Measurements from ENCODE around the gene SF3A2. TPM values are rescaled to one million over a fixed set of nuclear protein-coding genes. Genes with fewer than 3 reads are reported as not detected.

SF3A2 gene
- total and polyA plus RNA-seq, 2 donors (not counting 3 experiments of a cell fraction or from before 2014, with no cell fraction given), result 21.5 to 164 TPM

- CTCF ChIA-PET, result interaction anchor here (1.1 to 4.8 kb wide), 5 partner anchors 16 to 82 kb away, joined by 3 to 40 read pairs (median 17); no protein-coding TSS in a partner anchor
- Histone ChIP-seq H3K4me2 (ENCODE audit: insufficient read depth, low read length) (peak overlapping the region; percentile 93), H3K4me3 (replicated peaks in 1 of 3; ENCODE audit: insufficient read depth in 1 of 3, low read depth in 1 of 3, low read length in 3 of 3) (peak overlapping the region in 2 of 3 experiments; percentile 56 to 64), H4K20me1 (replicated peaks; ENCODE audit: control insufficient read depth, extremely low read depth, insufficient read depth, low read length) (no peaks in the 10 kb centered on the region), H2AFZ (ENCODE audit: low read depth, low read length) (no peak overlapping the region), H3K27me3 (ENCODE audit: control insufficient read depth in 2 of 2, insufficient read depth in 2 of 2, low read length in 2 of 2) (no peaks in the 10 kb centered on the region), H3K9me1 (replicated peaks; ENCODE audit: control insufficient read depth, extremely low read depth, insufficient read depth, low read length) (no peaks in the 10 kb centered on the region), H3K4me1 (ENCODE audit: control insufficient read depth, extremely low read depth, insufficient read depth, low read length) (peaks cover 45% of the 10 kb centered on the region), H3K9ac (replicated peaks; ENCODE audit: extremely low read depth, insufficient read depth, low read length) (no peak overlapping the region), H3K36me3 (ENCODE audit: control insufficient read depth in 2 of 2, extremely low read depth in 1 of 2, insufficient read depth in 2 of 2, low read length in 2 of 2) (peaks cover 0 to 11% of the 10 kb centered on the region in 2 experiments), H3K27ac (ENCODE audit: insufficient read depth, low read depth, low read length) (no peak overlapping the region), H3K79me2 (ENCODE audit: control insufficient read depth, insufficient read depth, low read length) (peaks cover 82% of the 10 kb centered on the region), H3K9me3 (replicated peaks; ENCODE audit: control insufficient read depth, insufficient read depth, low read length) (no peaks in the 10 kb centered on the region)
- no TSS peak for BruUV-seq (replicated peaks)
- no peak for TF ChIP-seq POLR2AphosphoS5 (IDR thresholded peaks at IDR 0.05; ENCODE audit: insufficient read depth, low read depth, low read length)
- TF ChIP-seq CTCF (IDR thresholded peaks at IDR 0.05; ENCODE audit: extremely low read depth in 1 of 2, insufficient read depth in 1 of 2, low read depth in 1 of 2, low read length in 2 of 2), result no peak
- TF ChIP-seq POLR2A (IDR thresholded peaks at IDR 0.05; ENCODE audit: low read depth, low read length), result no peak
- no peak for TF ChIP-seq EZH2 (IDR thresholded peaks at IDR 0.05; ENCODE audit: borderline replicate concordance, low read depth, low read length, severe bottlenecking)
- TF ChIP-seq MYC (IDR thresholded peaks at IDR 0.05; ENCODE audit: low read depth, low read length), result no peak
- TF ChIP-seq FOS (IDR thresholded peaks at IDR 0.05; ENCODE audit: borderline replicate concordance, insufficient read depth, low read length), result no peak
- no peak for TF ChIP-seq GATA2 (IDR thresholded peaks at IDR 0.05; ENCODE audit: insufficient read depth, insufficient read length, low read depth, low read length)
- no peak for TF ChIP-seq JUN (IDR thresholded peaks at IDR 0.05; ENCODE audit: borderline replicate concordance, insufficient read depth, insufficient read length, low read depth)
- no peak for TF ChIP-seq MAX (IDR thresholded peaks at IDR 0.05; ENCODE audit: insufficient read depth, insufficient read length)
- POLR2A ChIA-PET, result no interaction called here
- intact Hi-C loops (cut with micrococcal nuclease) (loop anchor here (2.0 to 5.0 kb wide), 4 partner anchors 69 to 799 kb away; partner anchors contain the start of gene TIMM13), dilution Hi-C loops (cut with MboI; ENCODE audit: extremely low pct_ligation_motif_present, low sequenced_read_pairs) (no loop called here)
- FAIRE-seq (no peak), DNase-seq (ENCODE audit: low read depth, low spot score) (no peak)
Observed at GRCh38 chr19:2237869-2238153, 1.2 kb downstream of the SF3A2 start.

Data from endothelial cell of umbilical vein (primary cell).